Activated CD8-positive, alpha-beta T cell treated with anti-CD3 and anti-CD28 coated beads for 36 hours (primary cell): ENCODE results near the gene RNF38. TPM values are rescaled to one million over a fixed set of nuclear protein-coding genes. Genes with fewer than 3 reads are reported as not detected.
"Not testable (repeated sequence)": the region's sequence is repeated elsewhere in the genome, so short reads cannot be mapped to it uniquely, and the experiment has no call there.

Experiments used
- ATAC-seq: fragments of 200-7000 bp; cut with Tn5 transposase; one replicate; pipeline ENCODE4 v1.10.0; 2021; ENCODE audit warnings: mild to moderate bottlenecking, moderate library complexity
- CTCF ChIA-PET: fragments of 350-600 bp; sonication (Branson Sonifier 250); formaldehyde crosslinking; loops from one replicate; lab custom pipeline; 2021; ENCODE audit warnings: antibody characterized with exemption; lab: Charles Lee
- POLR2A ChIA-PET: fragments of 350-600 bp; sonication (Branson Sonifier 250); formaldehyde crosslinking; loops from one replicate; lab custom pipeline; 2021; ENCODE audit warnings: antibody characterized with exemption; lab: Charles Lee
- DNase-seq: peaks from one replicate; pipeline ENCODE4 v3.0.0-alpha.2; 2020
- H3K27ac Mint-ChIP-seq: one replicate; pipeline ENCODE4 v1.8.0; 2021; ENCODE audit warnings: mild to moderate bottlenecking, mixed read lengths
- H3K27me3 Mint-ChIP-seq: one replicate; pipeline ENCODE4 v1.8.0; 2021; ENCODE audit warnings: mixed read lengths
- H3K36me3 Mint-ChIP-seq: one replicate; pipeline ENCODE4 v1.8.0; 2021; ENCODE audit warnings: low read depth, mixed read lengths
- H3K4me1 Mint-ChIP-seq: one replicate; pipeline ENCODE4 v1.8.0; 2021; ENCODE audit warnings: low read depth, mixed read lengths
- H3K4me3 Mint-ChIP-seq: one replicate; pipeline ENCODE4 v1.8.0; 2021; ENCODE audit warnings: mild to moderate bottlenecking, moderate library complexity, mixed read lengths
- H3K9me3 Mint-ChIP-seq: one replicate; pipeline ENCODE4 v1.8.0; 2021; ENCODE audit warnings: mixed read lengths
- CTCF ChIP-seq: fragments of 200-600 bp; IDR thresholded peaks from one replicate; pipeline ENCODE4 v1.8.0; 2022; ENCODE audit warnings: antibody characterized with exemption, mild to moderate bottlenecking
- intact Hi-C: fragments of 100-400 bp; cut with micrococcal nuclease; formaldehyde crosslinking; loops from one replicate; pipeline ENCODE4 v1.10.0; 2022
- total RNA-seq, 2 experiments: library from RNA; stranded (reverse); gene quantifications; one replicate each; pipeline ENCODE4 v1.2.3, GENCODE V29; 2021

Gene RNF38
- total RNA-seq, 2 experiments from 2014 or later: 33.7 to 36.4 TPM

DNA sequence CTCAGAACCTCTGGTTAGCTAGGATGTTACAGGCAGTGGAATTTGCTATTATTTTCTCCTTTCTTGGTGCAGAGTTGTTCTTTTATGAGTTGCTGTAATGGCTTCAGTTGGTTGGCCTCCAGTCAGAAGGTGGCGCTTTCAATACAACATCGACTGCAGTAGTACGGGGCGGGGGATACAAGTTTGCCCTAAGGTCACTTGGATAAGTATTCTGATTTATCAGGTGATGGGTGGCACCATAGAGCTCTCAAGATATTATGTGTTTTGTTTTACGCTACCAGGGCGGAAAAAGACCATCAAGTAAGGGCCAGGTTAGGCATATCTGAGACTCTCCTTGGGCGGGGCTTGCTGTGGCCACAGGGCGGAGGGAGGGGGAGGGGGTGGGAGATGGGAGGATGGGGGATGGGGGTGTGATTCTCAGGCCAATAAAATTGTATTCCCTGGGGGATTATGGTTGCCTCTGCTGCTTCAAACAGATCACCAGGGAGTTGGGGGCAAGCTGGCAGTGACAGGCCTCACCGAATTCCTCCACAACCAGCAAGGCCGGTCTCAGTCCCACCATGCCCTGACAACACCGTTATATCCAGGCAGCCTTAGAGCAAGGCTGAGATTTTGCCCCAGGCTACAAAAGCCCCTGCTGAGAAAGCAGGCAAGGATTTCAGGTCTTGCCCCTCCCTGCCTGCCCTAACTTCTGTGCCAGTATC lies 15.9 kb upstream of the RNF38 start:
- ChIA-PET CTCF (interaction anchor here (0.6 to 1.6 kb wide), 4 partner anchors 8 to 140 kb away, joined by 3 to 7 read pairs (median 3); no protein-coding TSS in a partner anchor), POLR2A (no interaction called here)
- Mint-ChIP-seq H3K4me3 (no peak overlapping the region), H3K36me3 (peaks cover 11% of the 10 kb centered on the region), H3K27me3 (no peaks in the 10 kb centered on the region), H3K27ac (no peak overlapping the region), H3K4me1 (peaks cover 9% of the 10 kb centered on the region), H3K9me3 (no peaks in the 10 kb centered on the region)
- no peak for TF ChIP-seq CTCF
- DNase-seq: no peak
- intact Hi-C loops: no loop called here
- no peak for ATAC-seq

DNA sequence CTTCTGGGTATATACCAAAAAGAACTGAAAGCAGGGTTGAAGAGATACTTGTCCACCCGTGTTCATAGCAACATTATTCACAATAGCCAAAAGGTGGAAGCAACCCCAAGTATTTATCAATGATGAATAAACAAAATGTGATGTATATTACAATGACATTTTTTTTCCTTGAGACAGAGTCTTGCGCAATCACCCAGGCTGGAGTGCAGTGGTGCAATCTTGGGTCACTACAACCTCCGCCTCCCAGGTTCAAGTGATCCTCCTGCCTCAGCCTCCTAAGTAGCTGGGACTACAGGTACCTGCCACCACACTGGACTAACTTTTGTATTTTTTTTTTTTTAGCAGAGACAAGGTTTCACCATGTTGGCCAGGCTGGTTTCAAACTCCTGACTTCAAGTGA lies 11.3 kb upstream of the RNF38 start:
- Mint-ChIP-seq H3K27ac (peak overlapping the region; percentile 30), H3K4me1 (peaks cover 23% of the 10 kb centered on the region)
- POLR2A ChIA-PET, ATAC-seq, H3K4me3 Mint-ChIP-seq, H3K9me3 Mint-ChIP-seq, DNase-seq, H3K36me3 Mint-ChIP-seq, intact Hi-C loops, H3K27me3 Mint-ChIP-seq: not testable (repeated sequence)
- CTCF ChIA-PET: interaction anchor here (0.7 kb wide), 1 partner anchor 11 kb away, joined by 3 read pairs; no protein-coding TSS in a partner anchor

- H3K36me3 Mint-ChIP-seq, POLR2A ChIA-PET, ATAC-seq, DNase-seq, H3K9me3 Mint-ChIP-seq, H3K4me3 Mint-ChIP-seq, H3K27me3 Mint-ChIP-seq: not testable (repeated sequence)
- peak overlapping the region; percentile 25 for H3K27ac Mint-ChIP-seq
- intact Hi-C loops: loop anchor here (5.0 kb wide), 2 partner anchors 38 to 163 kb away; partner anchors contain the start of gene MELK
- CTCF ChIA-PET: interaction anchor here (3.4 to 9.7 kb wide), 7 partner anchors 9 to 320 kb away, joined by 25 to 296 read pairs (median 36); no protein-coding TSS in a partner anchor
- H3K4me1 Mint-ChIP-seq: peaks cover 19% of the 10 kb centered on the region
These were observed 9.0 kb upstream of the RNF38 start for GRCh38 chr9:36409076-36409475.

DNA sequence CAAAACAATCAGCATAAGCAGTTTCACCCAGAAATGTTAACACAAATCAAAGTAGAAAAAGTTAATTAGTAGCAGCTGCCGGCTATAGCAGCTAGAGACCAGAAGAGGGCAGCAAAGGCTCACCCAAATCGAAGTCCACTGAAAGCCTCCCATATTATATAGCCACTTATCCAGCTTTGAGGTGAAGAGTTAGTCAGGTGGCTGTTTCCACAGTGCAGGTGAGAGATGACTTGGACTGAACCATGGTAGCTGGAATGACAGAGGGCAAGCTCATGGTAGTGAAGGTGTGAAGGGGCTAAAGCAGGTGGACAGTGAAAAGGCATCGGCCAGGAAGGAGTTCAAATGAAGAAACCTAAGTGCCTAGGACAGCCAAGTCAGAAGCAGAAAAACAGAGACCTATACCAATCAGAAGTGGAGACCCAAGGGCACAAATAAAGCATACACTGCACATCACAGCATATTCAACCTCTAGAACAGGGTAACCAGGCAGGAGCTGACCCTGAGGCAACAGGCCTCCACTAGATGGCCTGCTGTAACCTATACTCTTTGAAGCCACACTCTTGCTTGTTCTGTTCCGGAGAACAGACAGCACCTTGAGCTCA lies 7.2 kb upstream of the RNF38 start:
- ChIA-PET CTCF (interaction anchor here (0.6 to 9.7 kb wide), 56 partner anchors 8 to 674 kb away, joined by 3 to 296 read pairs (median 6); no protein-coding TSS in a partner anchor), POLR2A (interaction anchor here (0.9 to 1.5 kb wide), 4 partner anchors 28 to 165 kb away, joined by 3 to 5 read pairs (median 4); no protein-coding TSS in a partner anchor)
- H3K27me3 Mint-ChIP-seq: no peaks in the 10 kb centered on the region
- intact Hi-C loops: loop anchor here (1.0 to 5.0 kb wide), 3 partner anchors 40 to 165 kb away; partner anchors contain the start of gene MELK
- H3K36me3 Mint-ChIP-seq: no peaks in the 10 kb centered on the region
- H3K4me3 Mint-ChIP-seq: no peak overlapping the region
- H3K9me3 Mint-ChIP-seq: no peaks in the 10 kb centered on the region
- peaks cover 19% of the 10 kb centered on the region for H3K4me1 Mint-ChIP-seq
- peak overlapping the region; percentile 69 for H3K27ac Mint-ChIP-seq
- peak; percentile 93 for ATAC-seq
- TF ChIP-seq CTCF: peak; percentile 93
- peak; percentile 70 for DNase-seq

DNA sequence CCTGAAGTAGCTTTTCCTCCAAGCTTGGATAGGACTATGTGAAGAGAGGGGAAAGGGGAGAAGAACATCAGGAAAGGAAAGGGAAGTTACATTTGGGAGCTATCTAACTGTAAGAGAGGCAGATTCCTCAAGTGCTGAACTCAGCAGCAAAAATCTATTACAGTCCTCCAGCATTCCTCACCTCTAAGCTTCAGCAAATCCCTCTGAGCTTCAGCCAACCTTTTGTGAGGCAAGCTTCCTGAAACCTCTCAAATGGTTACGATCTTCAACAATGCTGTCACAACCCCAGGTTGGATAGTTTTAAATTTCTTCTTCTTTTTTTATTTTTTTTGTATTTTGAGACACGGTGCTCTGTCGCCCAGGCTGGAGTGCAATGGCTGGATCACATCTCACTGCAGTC lies 2.5 kb upstream of the RNF38 start:
- H3K36me3 Mint-ChIP-seq: peaks cover 7% of the 10 kb centered on the region
- H3K4me3 Mint-ChIP-seq: no peak overlapping the region
- peaks cover 37% of the 10 kb centered on the region for H3K4me1 Mint-ChIP-seq
- ATAC-seq: no peak
- no peak for TF ChIP-seq CTCF
- no peaks in the 10 kb centered on the region for H3K9me3 Mint-ChIP-seq
- DNase-seq: no peak
- H3K27ac Mint-ChIP-seq: peak overlapping the region; percentile 16
- intact Hi-C loops: no loop called here
- CTCF ChIA-PET: interaction anchor here (0.8 to 9.7 kb wide), 7 partner anchors 48 to 326 kb away, joined by 3 to 296 read pairs (median 3); no protein-coding TSS in a partner anchor
- H3K27me3 Mint-ChIP-seq: no peaks in the 10 kb centered on the region
- POLR2A ChIA-PET: interaction anchor here (0.6 to 0.9 kb wide), 3 partner anchors 85 to 639 kb away, joined by 3 to 5 read pairs (median 3); no protein-coding TSS in a partner anchor
